GM23338 (cell line): Measurements from ENCODE around the gene SFTPD.

Experiments used
- EZH2 ChIP-seq: fragments of 200-600 bp; sonication (generic); IDR thresholded peaks from one replicate; pipeline ENCODE4 v1.8.0; 2017; ENCODE audit warnings: antibody characterized with exemption, mild to moderate bottlenecking, low read depth; ENCODE audit not compliant: unreplicated experiment
- EZH2phosphoT487 ChIP-seq: fragments of 200-600 bp; sonication (generic); IDR thresholded peaks from one replicate; pipeline ENCODE4 v1.8.1; 2018; ENCODE audit warnings: antibody characterized with exemption; ENCODE audit not compliant: unreplicated experiment
- POLR2AphosphoS5 ChIP-seq: IDR thresholded peaks from 2 replicates; pipeline ENCODE4 v1.6.1; 2016; ENCODE audit warnings: antibody characterized with exemption, low read depth
- TF ChIP-seq, protein P1 (sequence below), 2 experiments: fragments of 200-600 bp in 1 of 2; sonication (generic) in 1 of 2; conservative IDR thresholded peaks; 2 replicates each; pipeline versions ENCODE4 v1.5.1 to v1.6.1; 2016 to 2017; ENCODE audit warnings: antibody characterized with exemption in 2 of 2, low read depth in 2 of 2, mild to moderate bottlenecking in 2 of 2, moderate library complexity in 1 of 2
- TF ChIP-seq, protein P2 (sequence below): IDR thresholded peaks from one replicate; pipeline ENCODE4 v1.6.1; 2018; ENCODE audit warnings: antibody characterized with exemption; ENCODE audit not compliant: unreplicated experiment

DNA sequence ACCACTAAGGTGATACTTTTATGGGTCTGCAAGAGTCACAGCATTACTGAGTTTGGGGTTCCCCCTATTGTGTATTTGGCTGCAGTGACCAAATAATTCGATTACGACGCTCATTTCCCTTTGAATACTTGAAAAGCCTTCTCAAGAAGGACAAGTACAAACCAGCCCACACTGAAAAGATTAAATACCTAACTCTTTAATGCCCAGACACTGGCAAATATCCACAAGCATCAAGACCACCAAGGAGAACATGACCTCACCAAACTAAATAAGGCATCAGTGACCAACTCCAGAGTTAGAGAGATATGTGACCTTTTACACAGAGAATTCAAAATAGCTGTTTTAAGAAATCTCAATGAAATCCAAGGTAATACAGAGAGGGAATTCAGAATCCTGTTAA, 31.8 kb upstream of the SFTPD start:
- TF ChIP-seq, protein P1, sequence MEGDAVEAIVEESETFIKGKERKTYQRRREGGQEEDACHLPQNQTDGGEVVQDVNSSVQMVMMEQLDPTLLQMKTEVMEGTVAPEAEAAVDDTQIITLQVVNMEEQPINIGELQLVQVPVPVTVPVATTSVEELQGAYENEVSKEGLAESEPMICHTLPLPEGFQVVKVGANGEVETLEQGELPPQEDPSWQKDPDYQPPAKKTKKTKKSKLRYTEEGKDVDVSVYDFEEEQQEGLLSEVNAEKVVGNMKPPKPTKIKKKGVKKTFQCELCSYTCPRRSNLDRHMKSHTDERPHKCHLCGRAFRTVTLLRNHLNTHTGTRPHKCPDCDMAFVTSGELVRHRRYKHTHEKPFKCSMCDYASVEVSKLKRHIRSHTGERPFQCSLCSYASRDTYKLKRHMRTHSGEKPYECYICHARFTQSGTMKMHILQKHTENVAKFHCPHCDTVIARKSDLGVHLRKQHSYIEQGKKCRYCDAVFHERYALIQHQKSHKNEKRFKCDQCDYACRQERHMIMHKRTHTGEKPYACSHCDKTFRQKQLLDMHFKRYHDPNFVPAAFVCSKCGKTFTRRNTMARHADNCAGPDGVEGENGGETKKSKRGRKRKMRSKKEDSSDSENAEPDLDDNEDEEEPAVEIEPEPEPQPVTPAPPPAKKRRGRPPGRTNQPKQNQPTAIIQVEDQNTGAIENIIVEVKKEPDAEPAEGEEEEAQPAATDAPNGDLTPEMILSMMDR (conservative IDR thresholded peaks at IDR 0.05; ENCODE audit: low read depth in 2 of 2) = 0 out of 4 replicates have a peak, but pooled peaks of 1 of the 2 experiments have one; percentile 12
- no peak for TF ChIP-seq EZH2
- TF ChIP-seq EZH2phosphoT487 = no peak
- TF ChIP-seq POLR2AphosphoS5 = no peak
- TF ChIP-seq, protein P2, sequence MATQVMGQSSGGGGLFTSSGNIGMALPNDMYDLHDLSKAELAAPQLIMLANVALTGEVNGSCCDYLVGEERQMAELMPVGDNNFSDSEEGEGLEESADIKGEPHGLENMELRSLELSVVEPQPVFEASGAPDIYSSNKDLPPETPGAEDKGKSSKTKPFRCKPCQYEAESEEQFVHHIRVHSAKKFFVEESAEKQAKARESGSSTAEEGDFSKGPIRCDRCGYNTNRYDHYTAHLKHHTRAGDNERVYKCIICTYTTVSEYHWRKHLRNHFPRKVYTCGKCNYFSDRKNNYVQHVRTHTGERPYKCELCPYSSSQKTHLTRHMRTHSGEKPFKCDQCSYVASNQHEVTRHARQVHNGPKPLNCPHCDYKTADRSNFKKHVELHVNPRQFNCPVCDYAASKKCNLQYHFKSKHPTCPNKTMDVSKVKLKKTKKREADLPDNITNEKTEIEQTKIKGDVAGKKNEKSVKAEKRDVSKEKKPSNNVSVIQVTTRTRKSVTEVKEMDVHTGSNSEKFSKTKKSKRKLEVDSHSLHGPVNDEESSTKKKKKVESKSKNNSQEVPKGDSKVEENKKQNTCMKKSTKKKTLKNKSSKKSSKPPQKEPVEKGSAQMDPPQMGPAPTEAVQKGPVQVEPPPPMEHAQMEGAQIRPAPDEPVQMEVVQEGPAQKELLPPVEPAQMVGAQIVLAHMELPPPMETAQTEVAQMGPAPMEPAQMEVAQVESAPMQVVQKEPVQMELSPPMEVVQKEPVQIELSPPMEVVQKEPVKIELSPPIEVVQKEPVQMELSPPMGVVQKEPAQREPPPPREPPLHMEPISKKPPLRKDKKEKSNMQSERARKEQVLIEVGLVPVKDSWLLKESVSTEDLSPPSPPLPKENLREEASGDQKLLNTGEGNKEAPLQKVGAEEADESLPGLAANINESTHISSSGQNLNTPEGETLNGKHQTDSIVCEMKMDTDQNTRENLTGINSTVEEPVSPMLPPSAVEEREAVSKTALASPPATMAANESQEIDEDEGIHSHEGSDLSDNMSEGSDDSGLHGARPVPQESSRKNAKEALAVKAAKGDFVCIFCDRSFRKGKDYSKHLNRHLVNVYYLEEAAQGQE = no peak
